Heart right ventricle (tissue), 16 donors: ENCODE results near the gene SMCO2. TPM values are rescaled to one million over a fixed set of nuclear protein-coding genes. Genes with fewer than 3 reads are reported as not detected.

Experiments
- ATAC-seq, 8 donors: fragments of 200-7000 bp; cut with Tn5 transposase; one replicate each; pipeline ENCODE4 v1.9.1; 2020; ENCODE audit warnings: mild to moderate bottlenecking in 8 of 8, moderate library complexity in 8 of 8, moderate number of reproducible peaks in 1 of 8
- DNase-seq, 2 donors: peaks; one replicate each; pipeline ENCODE4 v3.0.0-alpha.2; 2020
- H3K27ac ChIP-seq, 10 donors: fragments of 200-600 bp; sonication (generic) in 2 of 10; one replicate each; pipeline versions ENCODE4 v1.5.0 to v1.8.0; 2020 to 2022; ENCODE audit warnings: mild to moderate bottlenecking in 3 of 10
- H3K27me3 ChIP-seq, 7 donors: fragments of 200-600 bp; one replicate each; pipeline ENCODE4 v1.8.0; 2021 to 2022; ENCODE audit warnings: mild to moderate bottlenecking in 2 of 7
- H3K36me3 ChIP-seq, 9 donors: fragments of 200-600 bp; sonication (generic) in 1 of 9; one replicate each; pipeline versions ENCODE4 v1.5.0 to v1.8.0; 2020 to 2022; ENCODE audit warnings: mild to moderate bottlenecking in 2 of 9
- H3K4me1 ChIP-seq, 9 donors: fragments of 200-600 bp; sonication (generic) in 1 of 9; one replicate each; pipeline versions ENCODE4 v1.5.0 to v1.8.0; 2020 to 2022; ENCODE audit warnings: mild to moderate bottlenecking in 4 of 9
- H3K4me3 ChIP-seq, 10 donors: fragments of 200-600 bp; sonication (generic) in 2 of 10; one replicate each; pipeline versions ENCODE4 v1.5.0 to v1.8.0; 2020 to 2022; ENCODE audit warnings: mild to moderate bottlenecking in 7 of 10, moderate library complexity in 2 of 10
- H3K9me3 ChIP-seq, 11 donors: fragments of 200-600 bp in 10 of 11; sonication (generic) in 2 of 11; one replicate each; pipeline versions ENCODE4 v1.5.0 to v1.8.0; 2013 to 2022; ENCODE audit warnings: mild to moderate bottlenecking in 2 of 11, control low read depth in 1 of 11, moderate library complexity in 1 of 11
- CTCF ChIP-seq, 9 donors: fragments of 200-600 bp; sonication (generic) in 2 of 9; IDR thresholded peaks; one replicate each; pipeline versions ENCODE4 v1.5.0 to v1.8.0; 2021 to 2022; ENCODE audit warnings: antibody characterized with exemption in 9 of 9, mild to moderate bottlenecking in 5 of 9, moderate library complexity in 1 of 9
- WGBS, 2 donors: extraction: QIAGEN DNeasy Blood & Tissue Kit; methylation state at CpG; one replicate each; pipeline ENCODE4 v1.1.7; 2013; ENCODE audit warnings: inconsistent platforms in 1 of 2; 5-methylcytosine and 5-hydroxymethylcytosine counted together
- intact Hi-C, 10 donors: fragments of 100-400 bp; cut with DNase I; formaldehyde crosslinking; loops; one replicate each; pipeline versions ENCODE4 v1.11.1 to v1.14.2; 2022
- polyA plus RNA-seq, 2 donors: library from polyadenylated mRNA; stranded (reverse); fragments of 200-250 nt; gene quantifications; one replicate each; pipeline ENCODE4 v1.2.3, GENCODE V29; 2013
- total RNA-seq, 10 donors: library from RNA; stranded (reverse); fragmentation: NEBNext Ultra II Directional in 3 of 10; extraction: Animal tissue kit (Norgen Biotek cat#: 25700) in 3 of 10; gene quantifications; one replicate each; pipeline versions ENCODE4 v1.2.1 to v1.2.4, GENCODE V29; 2021 to 2023
- donor health status: Arrhythmogenic right ventricular cardiomyopathy.
- donor health status: ischemic (EF 13 %, LVEDD 7.1; RV severe dilation, severe dysfunction).
- donor health status: healthy with polysubstance abuse.
- donor health status: DM: no; HTN: yes; CAD: no.
- donor health status: DM: no; HTN: no; CAD: no.
- donor health status: ischemic (EF 25% LVEDD 6.9; RV normal size, moderate dysfunction).
- donor health status: ischemic (EF 25% LVEDD 5.7; RV mildly dilated, moderate dysfunction).
- donor health status: healthy.
- donor health status: DM: yes; HTN: yes; CAD: no.
- donor health status: Ischemic cardiomyopathy.
- donor health status: ischemic (EF 35%, LVEDD 5.7; RV mildly dilated, moderate dysfunction).
- donor health status: nonischemic (EF 11% LVEDD 7.7; RV severe dilation, severe dysfunction).
- donor health status: DM: yes; HTN: yes; CAD: no.
- donor health status: PGD.
- donor health status: ischemic (EF 29% LVEDD 5.4; RV normal size, mild dysfunction).
- donor health status: nonischemic (EF 23%, LVEDD 6.1; RV moderate dilation, normal function).

The SMCO2 gene
- total and polyA plus RNA-seq, 12 donors: 0.04 to 1.3 (median 0.48) TPM; not detected in 8

- no peak for TF ChIP-seq CTCF (IDR thresholded peaks at IDR 0.05)
- no peak for ATAC-seq
- H3K36me3 ChIP-seq: no peaks in the 10 kb centered on the region
- peaks cover 25 to 91% (median 80%) of the 10 kb centered on the region in 9 donors for H3K4me1 ChIP-seq
- no peaks in the 10 kb centered on the region for H3K9me3 ChIP-seq
- intact Hi-C loops: loop anchor here in 1 of 10 donors (5.0 kb wide), 1 partner anchor 84 kb away; no protein-coding TSS in a partner anchor
- no peaks in the 10 kb centered on the region for H3K27me3 ChIP-seq
- WGBS, 2 donors: 87 to 89% methylated on average over 8 of the region's 8 CpGs
- H3K4me3 ChIP-seq: peak overlapping the region in 1 of 10 donors; percentile 30
- DNase-seq: no peak
- H3K27ac ChIP-seq: peak overlapping the region in 9 of 10 donors; percentile 65 to 96 (median 82)
Observed at GRCh38 chr12:27548301-27549199, 102.0 kb downstream of the SMCO2 start.

GRCh38 chr12:27549236-27549800, 102.8 kb downstream of the SMCO2 start:
- no peaks in the 10 kb centered on the region for H3K9me3 ChIP-seq
- intact Hi-C loops: loop anchor here in 1 of 10 donors (5.0 kb wide), 1 partner anchor 83 kb away; no protein-coding TSS in a partner anchor
- peak; percentile 27 to 65 (median 37) for ATAC-seq
- no peak for TF ChIP-seq CTCF (IDR thresholded peaks at IDR 0.05)
- WGBS, 2 donors: 17 to 20% methylated on average over 8 of the region's 8 CpGs
- DNase-seq: no peak
- H3K27ac ChIP-seq: peak overlapping the region; percentile 65 to 96 (median 83)
- no peaks in the 10 kb centered on the region for H3K27me3 ChIP-seq
- H3K4me3 ChIP-seq: peak overlapping the region in 4 of 10 donors; percentile 2 to 30 (median 17)
- no peaks in the 10 kb centered on the region for H3K36me3 ChIP-seq
- peaks cover 30 to 93% (median 87%) of the 10 kb centered on the region in 9 donors for H3K4me1 ChIP-seq

GRCh38 chr12:27549801-27550652, 103.5 kb downstream of the SMCO2 start:
- TF ChIP-seq CTCF (IDR thresholded peaks at IDR 0.05): peak in 1 of 9 donors; percentile 10
- no peaks in the 10 kb centered on the region for H3K36me3 ChIP-seq
- H3K4me1 ChIP-seq: peaks cover 30 to 100% (median 94%) of the 10 kb centered on the region in 9 donors
- intact Hi-C loops: loop anchor here in 1 of 10 donors (5.0 kb wide), 2 partner anchors 37 to 82 kb away; no protein-coding TSS in a partner anchor
- WGBS, 2 donors: 11 to 18% methylated on average over 12 of the region's 12 CpGs
- ATAC-seq (peak; percentile 85 to 93 (median 89)), DNase-seq (peak; percentile 79 to 90)
- H3K27me3 ChIP-seq: no peaks in the 10 kb centered on the region
- H3K4me3 ChIP-seq: peak overlapping the region in 4 of 10 donors; percentile 2 to 30 (median 17)
- H3K9me3 ChIP-seq: no peaks in the 10 kb centered on the region
- H3K27ac ChIP-seq: peak overlapping the region; percentile 65 to 96 (median 83)
